GM19468 (cell line): ENCODE results near the gene CDC42BPB.
A peak's percentile ranks its signal among the peaks of the same experiment; 100 is the strongest.

Source experiments
- ATAC-seq: cut with Tn5 transposase; IDR thresholded peaks from one replicate; pipeline ENCODE4 v1.9.1; 2021; ENCODE audit warnings: mild to moderate bottlenecking, moderate library complexity, moderate number of reproducible peaks; ENCODE audit not compliant: unreplicated experiment; ENCODE audit errors: extremely low read depth

CDC42BPB gene

GRCh38 chr14:103094406-103095209, 37.3 kb upstream of the CDC42BPB start, which contains the start of gene EXOC3L4:
Gene EXOC3L4, plus strand, starts transcription at chr14:103094725. Its CDS starts 5,495 bp downstream, at chr14:103100220.
- ATAC-seq = no peak

GRCh38 chr14:103093856-103094405, 36.6 kb upstream of the CDC42BPB start:
- ATAC-seq = no peak

- ATAC-seq = no peak
These were observed 34.5 kb upstream of the CDC42BPB start for GRCh38 chr14:103091883-103092222.

- peak; percentile 24 for ATAC-seq
These were observed 33.9 kb upstream of the CDC42BPB start for GRCh38 chr14:103091041-103091882.

DNA sequence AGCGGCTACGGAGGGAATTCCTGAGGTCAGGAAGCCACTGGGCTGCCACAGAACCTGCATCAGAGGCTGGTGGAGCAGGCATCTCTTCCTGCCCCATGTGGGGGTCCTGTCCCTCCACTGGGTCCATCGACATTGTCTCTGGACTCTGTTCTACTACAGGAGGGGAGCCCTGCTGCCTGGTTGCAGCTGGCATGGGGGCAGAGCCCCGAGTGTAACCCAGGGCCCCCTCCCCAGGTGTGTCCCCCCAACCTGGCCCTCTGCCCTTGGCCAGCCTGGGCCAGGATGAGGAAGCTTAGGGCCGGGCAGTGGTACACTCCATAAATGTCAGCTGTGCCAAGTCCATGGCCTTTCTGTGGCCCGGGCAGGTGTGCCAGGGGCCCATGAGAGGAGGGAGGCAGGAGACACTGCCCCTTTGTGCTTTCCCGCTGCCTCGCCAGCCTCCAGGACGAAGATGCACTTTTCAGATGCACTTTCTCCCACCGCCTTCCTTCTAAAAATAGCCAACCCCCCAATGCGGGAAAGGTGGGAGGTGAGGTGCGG, 33.2 kb upstream of the CDC42BPB start:
- ATAC-seq = no peak

GRCh38 chr14:103089386-103090335, 32.3 kb upstream of the CDC42BPB start:
- no peak for ATAC-seq

DNA sequence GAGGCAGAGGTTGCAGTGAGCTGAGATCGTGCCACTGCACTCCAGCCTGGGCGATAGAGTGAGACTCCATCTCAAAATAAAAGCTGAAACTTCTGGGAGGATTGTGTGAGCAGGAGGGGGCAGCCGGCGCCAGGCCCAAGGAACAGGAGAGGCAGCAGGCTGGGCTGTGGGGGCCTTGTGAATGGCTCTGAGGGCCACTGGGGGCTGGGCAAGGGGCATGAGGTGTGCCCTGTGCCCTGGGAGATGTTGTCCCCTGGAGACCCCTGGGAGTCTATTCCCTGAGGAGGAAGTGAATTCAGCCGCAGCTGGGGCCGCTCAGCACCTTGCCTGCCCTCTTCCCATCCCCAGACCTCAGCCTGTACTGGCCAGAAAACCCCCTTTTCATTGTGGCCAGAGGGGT, 31.6 kb upstream of the CDC42BPB start:
- ATAC-seq = no peak

GRCh38 chr14:103087343-103087835, 30.0 kb upstream of the CDC42BPB start:
- no peak for ATAC-seq

DNA sequence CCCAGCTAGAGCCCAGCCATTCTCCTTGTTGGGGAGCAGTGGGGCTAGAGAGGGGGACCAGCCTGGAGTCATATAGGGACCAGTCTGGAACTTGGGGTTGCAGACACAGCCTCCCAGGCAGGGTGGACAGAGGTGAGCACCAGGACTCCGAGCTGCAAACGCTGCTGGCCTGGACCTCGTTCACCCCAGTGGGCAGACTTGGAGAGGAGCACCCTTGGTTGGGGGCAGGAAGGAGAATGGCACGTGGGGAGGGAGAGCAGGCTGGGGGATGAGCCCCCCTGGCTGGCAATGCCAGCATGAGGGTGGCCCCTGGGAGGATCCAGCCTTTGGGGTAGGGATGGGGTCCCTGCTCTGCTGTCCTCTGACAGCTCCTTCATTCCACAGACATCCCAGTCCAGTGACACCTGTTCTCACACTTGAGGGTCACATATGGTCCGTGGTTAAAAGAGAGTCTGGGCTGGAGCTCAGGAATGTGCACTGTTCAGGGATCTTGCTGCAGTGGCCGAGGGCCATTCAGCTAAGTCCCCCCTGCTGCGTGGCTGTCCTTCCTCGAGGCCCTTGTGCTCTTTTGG, 29.5 kb upstream of the CDC42BPB start:
- no peak for ATAC-seq

- ATAC-seq = no peak
These were observed 28.1 kb upstream of the CDC42BPB start for GRCh38 chr14:103085106-103086091.

DNA sequence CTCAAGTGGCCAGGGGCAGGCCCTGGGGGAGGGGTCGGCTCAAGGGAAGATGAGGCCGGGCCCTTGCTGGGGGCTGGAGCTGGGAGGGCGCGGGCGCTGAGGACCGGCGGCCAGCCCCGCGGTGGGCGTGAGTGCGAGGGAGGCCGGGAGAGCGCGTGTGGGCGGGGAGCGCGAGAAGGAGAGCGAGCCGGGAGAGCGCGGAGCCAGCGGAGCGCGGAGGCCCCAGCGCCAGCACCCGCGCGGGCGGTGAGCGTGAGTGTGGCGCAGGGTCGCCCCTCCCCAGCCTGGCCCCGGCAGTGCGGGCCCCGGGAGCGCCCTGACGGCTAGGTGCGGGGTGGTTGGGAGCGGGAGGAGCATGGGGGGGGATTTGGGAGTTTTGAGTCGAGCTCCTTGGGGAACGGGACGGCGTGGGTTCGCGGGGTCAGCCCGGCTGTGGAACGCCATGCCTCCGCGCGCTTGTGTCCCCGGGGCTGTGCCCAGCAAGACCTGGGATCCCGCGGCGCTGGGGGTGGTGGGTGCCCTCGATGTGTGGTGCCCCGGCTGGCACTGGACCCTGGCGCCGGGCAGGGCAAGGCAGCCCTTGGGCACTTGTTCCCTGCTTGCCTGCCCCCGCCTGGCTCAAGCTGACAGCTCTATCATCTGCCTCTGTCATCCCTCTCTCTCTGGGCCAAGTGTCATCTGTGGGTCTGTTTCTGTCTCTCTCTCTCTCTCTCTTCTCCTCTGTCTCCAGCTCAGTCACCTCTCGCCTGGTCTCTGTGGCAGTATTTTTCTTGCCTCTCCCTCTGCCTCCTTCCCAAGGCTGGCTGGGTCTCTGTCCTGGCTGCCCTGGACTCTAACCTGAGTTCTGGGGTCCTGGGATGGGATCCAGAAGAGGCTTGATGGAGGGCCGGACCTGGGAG, 26.9 kb upstream of the CDC42BPB start, which contains the start of gene LBHD2:
TSS of gene LBHD2 (plus strand) at position 190 of the 899 bp plus-strand sequence. CDS start 1,803 bp downstream, outside the sequence.
- no peak for ATAC-seq

GRCh38 chr14:103081951-103082350, 24.6 kb upstream of the CDC42BPB start:
- ATAC-seq = no peak

- ATAC-seq = no peak
These were observed 21.7 kb upstream of the CDC42BPB start for GRCh38 chr14:103078860-103079587.

DNA sequence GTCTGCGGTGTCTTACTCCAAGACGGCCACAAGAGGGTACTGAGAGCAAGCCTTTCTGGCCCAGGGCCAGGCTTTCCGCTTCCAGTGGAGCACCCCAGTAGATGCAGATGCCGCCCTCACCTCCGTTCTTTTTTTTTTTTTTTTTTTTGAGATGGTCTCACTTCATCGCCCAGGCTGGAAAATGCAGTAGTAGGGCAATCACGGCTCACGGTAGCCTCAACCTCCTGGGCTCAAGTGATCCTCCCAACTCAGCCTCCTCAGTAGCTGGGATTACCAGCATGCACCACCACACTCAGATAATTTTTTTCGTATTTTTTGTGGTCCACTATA, 21.0 kb upstream of the CDC42BPB start:
- no peak for ATAC-seq

DNA sequence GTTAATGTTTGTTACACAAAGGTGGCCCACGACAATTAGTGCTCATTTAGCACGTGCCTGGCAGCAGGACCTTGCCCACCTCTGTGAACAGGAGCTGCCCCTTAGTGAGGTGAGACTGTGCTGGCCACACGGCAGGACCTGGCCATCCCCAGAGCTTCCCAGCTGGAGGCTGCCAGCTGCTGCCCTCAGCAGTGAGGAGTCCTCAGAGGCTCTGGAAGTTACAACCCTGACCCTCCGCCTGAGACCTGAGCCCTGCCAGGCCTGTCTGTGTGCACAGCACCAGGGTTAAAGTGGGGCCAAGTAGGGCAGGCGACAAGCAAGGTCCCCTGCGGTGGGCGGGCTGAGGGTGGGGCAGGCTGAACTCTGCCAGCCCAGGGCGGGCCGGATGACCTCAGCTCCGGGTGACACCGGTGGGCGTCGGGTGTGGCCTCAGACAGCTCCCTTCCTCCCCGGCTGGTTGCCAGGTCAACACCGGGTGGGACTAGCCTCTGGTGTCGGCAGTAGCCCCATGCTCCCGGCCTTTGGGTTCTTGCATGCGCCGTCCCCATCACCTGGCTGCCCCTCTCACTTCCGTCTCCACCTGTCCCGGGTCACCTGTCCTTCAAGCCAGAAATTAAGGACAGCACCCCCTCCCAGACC, 17.5 kb upstream of the CDC42BPB start:
- no peak for ATAC-seq
